Measurements from ENCODE around the gene BRF1. TPM values are rescaled to one million over a fixed set of nuclear protein-coding genes. Genes with fewer than 3 reads are reported as not detected.

Gene BRF1
- total RNA-seq, 1 experiment from 2014 or later: 41.2 TPM

- ATAC-seq (no peak), DNase-seq (ENCODE audit: low read depth, low spot score) (no peak)
- no peaks in the 10 kb centered on the region for H3K36me3 ChIP-seq (ENCODE audit: control insufficient read depth in 1 of 2, insufficient read depth in 2 of 2, low read length in 2 of 2)
- H3K4me3 ChIP-seq (replicated peaks in 1 of 2; ENCODE audit: low read depth in 1 of 2, low read length in 2 of 2): no peak overlapping the region
- H3K27ac ChIP-seq (ENCODE audit: low read depth, low read length): no peak overlapping the region
- intact Hi-C loops (cut with micrococcal nuclease): no loop called here
- H3K27me3 ChIP-seq (ENCODE audit: insufficient read depth, low read length): no peaks in the 10 kb centered on the region
- no peaks in the 10 kb centered on the region for H4K20me1 ChIP-seq (ENCODE audit: insufficient read depth)
- POLR2A ChIA-PET: no interaction called here
- TF ChIP-seq SIN3A (IDR thresholded peaks at IDR 0.05; ENCODE audit: low read depth) (no peak), POLR2AphosphoS5 (IDR thresholded peaks at IDR 0.05; ENCODE audit: low read depth, low read length) (no peak), RAD21 (IDR thresholded peaks at IDR 0.05; ENCODE audit: low read depth) (no peak), FOSL1 (IDR thresholded peaks at IDR 0.05; ENCODE audit: low read depth) (no peak), EZH2phosphoT487 (IDR thresholded peaks at IDR 0.05; ENCODE audit: borderline replicate concordance) (no peak)
- peaks cover 8 to 10% of the 10 kb centered on the region in 2 experiments; a peak in 3 of 4 replicates for H3K4me1 ChIP-seq (ENCODE audit: control insufficient read depth in 1 of 2, insufficient read depth in 2 of 2, low read length in 2 of 2)
- no peak overlapping the region for H2AFZ ChIP-seq (ENCODE audit: low read depth, low read length, poor library complexity, severe bottlenecking)
- no peaks in the 10 kb centered on the region for H3K9me2 ChIP-seq (ENCODE audit: insufficient read depth)
- RAD21 ChIA-PET (ENCODE audit: low non-redundant PET in 1 of 2, low total read pairs in 2 of 2, uncharacterized antibody in 2 of 2, unreplicated experiment in 2 of 2): no interaction called here
- H3K9ac ChIP-seq (ENCODE audit: low read length): no peak overlapping the region
- H3K79me2 ChIP-seq (ENCODE audit: insufficient read depth, low read length): peaks cover 56% of the 10 kb centered on the region
- no TSS peak for BruUV-seq (replicated peaks)
- CTCF ChIA-PET: no interaction called here
- H3K4me2 ChIP-seq (ENCODE audit: low read length): no peak overlapping the region
- H3K9me3 ChIP-seq (ENCODE audit: control insufficient read depth in 1 of 2, insufficient read depth in 1 of 2, low read depth in 1 of 2, low read length in 2 of 2): no peaks in the 10 kb centered on the region
Measured at GRCh38 chr14:105325303-105325702, 24.5 kb upstream of the BRF1 start.

GRCh38 chr14:105324871-105325270 is 24.1 kb upstream of the BRF1 start:
- BruUV-seq (replicated peaks): no TSS peak
- DNase-seq (ENCODE audit: low read depth, low spot score): no peak
- Histone ChIP-seq H3K27ac (ENCODE audit: low read depth, low read length) (no peak overlapping the region), H4K20me1 (ENCODE audit: insufficient read depth) (no peaks in the 10 kb centered on the region), H3K9ac (ENCODE audit: low read length) (no peak overlapping the region), H3K4me2 (ENCODE audit: low read length) (no peak overlapping the region), H2AFZ (ENCODE audit: low read depth, low read length, poor library complexity, severe bottlenecking) (no peak overlapping the region), H3K4me1 (ENCODE audit: control insufficient read depth in 1 of 2, insufficient read depth in 2 of 2, low read length in 2 of 2) (peaks cover 4 to 6% of the 10 kb centered on the region in 2 experiments; a peak in 2 of 4 replicates), H3K27me3 (ENCODE audit: insufficient read depth, low read length) (no peaks in the 10 kb centered on the region), H3K9me2 (ENCODE audit: insufficient read depth) (no peaks in the 10 kb centered on the region), H3K4me3 (replicated peaks in 1 of 2; ENCODE audit: low read depth in 1 of 2, low read length in 2 of 2) (no peak overlapping the region), H3K36me3 (ENCODE audit: control insufficient read depth in 1 of 2, insufficient read depth in 2 of 2, low read length in 2 of 2) (no peaks in the 10 kb centered on the region), H3K9me3 (ENCODE audit: control insufficient read depth in 1 of 2, insufficient read depth in 1 of 2, low read depth in 1 of 2, low read length in 2 of 2) (no peaks in the 10 kb centered on the region), H3K79me2 (ENCODE audit: insufficient read depth, low read length) (peaks cover 56% of the 10 kb centered on the region)
- TF ChIP-seq ZNF274 (IDR thresholded peaks at IDR 0.05; ENCODE audit: low read depth, low read length) (no peak), SRF (IDR thresholded peaks at IDR 0.05; ENCODE audit: low read depth) (no peak), CTCF (IDR thresholded peaks at IDR 0.05 in 2 of 3, conservative IDR thresholded peaks at IDR 0.05 in 1 of 3; ENCODE audit: borderline replicate concordance in 1 of 3, insufficient read depth in 1 of 3, low read depth in 2 of 3, low read length in 2 of 3) (no peak), CEBPB (IDR thresholded peaks at IDR 0.05; ENCODE audit: low read depth) (no peak), TCF7L2 (IDR thresholded peaks at IDR 0.05; ENCODE audit: borderline replicate concordance, extremely low read depth, insufficient read depth, insufficient read length) (no peak), EZH2phosphoT487 (IDR thresholded peaks at IDR 0.05; ENCODE audit: borderline replicate concordance) (no peak), FOSL1 (IDR thresholded peaks at IDR 0.05; ENCODE audit: low read depth) (no peak), EZH2 (IDR thresholded peaks at IDR 0.05) (no peak), POLR2AphosphoS5 (IDR thresholded peaks at IDR 0.05; ENCODE audit: low read depth, low read length) (no peak), ELF1 (IDR thresholded peaks at IDR 0.05; ENCODE audit: borderline replicate concordance, low read depth) (no peak), MAX (IDR thresholded peaks at IDR 0.05) (no peak), SP1 (IDR thresholded peaks at IDR 0.05; ENCODE audit: low read depth) (no peak), JUND (IDR thresholded peaks at IDR 0.05) (no peak), YY1 (IDR thresholded peaks at IDR 0.05; ENCODE audit: extremely low read depth, insufficient replicate concordance, low read depth, low read length) (no peak), ZFX (IDR thresholded peaks at IDR 0.05) (no peak), ATF3 (IDR thresholded peaks at IDR 0.05) (no peak), SIN3A (IDR thresholded peaks at IDR 0.05; ENCODE audit: low read depth) (no peak), CBX3 (IDR thresholded peaks at IDR 0.05; ENCODE audit: low read depth) (no peak), EGR1 (IDR thresholded peaks at IDR 0.05; ENCODE audit: low read depth) (no peak)
- intact Hi-C loops (cut with micrococcal nuclease): no loop called here
- RAD21 ChIA-PET (ENCODE audit: low non-redundant PET in 1 of 2, low total read pairs in 2 of 2, uncharacterized antibody in 2 of 2, unreplicated experiment in 2 of 2): no interaction called here
- CTCF ChIA-PET: no interaction called here
- POLR2A ChIA-PET: no interaction called here
- no peak for ATAC-seq

Measured in HCT116 (cell line).